HL-60 (cell line): Measurements from ENCODE around the gene VWA1.

Experiments used
- CTCF ChIP-seq: IDR thresholded peaks from one replicate; pipeline ENCODE4 v1.5.1; 2011; ENCODE audit warnings: low read length, control low read depth, inconsistent platforms; ENCODE audit not compliant: insufficient read depth
- POLR2AphosphoS5 ChIP-seq: IDR thresholded peaks from 2 replicates; pipeline ENCODE4 v1.6.1; 2012; ENCODE audit warnings: low read depth

- no peak for TF ChIP-seq CTCF
- TF ChIP-seq POLR2AphosphoS5, result no peak
Observed at GRCh38 chr1:1391225-1391624, 44.3 kb upstream of the VWA1 start.
